Memory B cell (primary cell): ENCODE measurements around the gene PHC2.
"Not testable (repeated sequence)": the region's sequence is repeated elsewhere in the genome, so short reads cannot be mapped to it uniquely, and the experiment has no call there.

Experiments
- ATAC-seq: fragments of 150-1000 bp; cut with Tn5 transposase; 2 replicates; pipeline ENCODE4 v1.10.0; 2021; ENCODE audit warnings: low read depth, mild to moderate bottlenecking, moderate library complexity
- DNase-seq, 2 donors: peaks; one replicate each; pipeline ENCODE4 v3.0.0; 2022; ENCODE audit warnings: low spot score in 2 of 2
- H3K27ac Mint-ChIP-seq: one replicate; pipeline ENCODE4 v1.8.0; 2022; ENCODE audit warnings: mild to moderate bottlenecking, moderate library complexity, mixed read lengths
- H3K27me3 Mint-ChIP-seq: one replicate; pipeline ENCODE4 v1.8.0; 2022; ENCODE audit warnings: mixed read lengths
- H3K36me3 Mint-ChIP-seq: one replicate; pipeline ENCODE4 v1.8.0; 2022; ENCODE audit warnings: mild to moderate bottlenecking, mixed read lengths
- H3K4me1 Mint-ChIP-seq: one replicate; pipeline ENCODE4 v1.8.0; 2022; ENCODE audit warnings: mixed read lengths
- H3K4me3 Mint-ChIP-seq: one replicate; pipeline ENCODE4 v1.8.0; 2022; ENCODE audit warnings: mild to moderate bottlenecking, moderate library complexity, mixed read lengths
- H3K9me3 Mint-ChIP-seq: one replicate; pipeline ENCODE4 v1.8.0; 2022; ENCODE audit warnings: mixed read lengths

PHC2 gene

DNA sequence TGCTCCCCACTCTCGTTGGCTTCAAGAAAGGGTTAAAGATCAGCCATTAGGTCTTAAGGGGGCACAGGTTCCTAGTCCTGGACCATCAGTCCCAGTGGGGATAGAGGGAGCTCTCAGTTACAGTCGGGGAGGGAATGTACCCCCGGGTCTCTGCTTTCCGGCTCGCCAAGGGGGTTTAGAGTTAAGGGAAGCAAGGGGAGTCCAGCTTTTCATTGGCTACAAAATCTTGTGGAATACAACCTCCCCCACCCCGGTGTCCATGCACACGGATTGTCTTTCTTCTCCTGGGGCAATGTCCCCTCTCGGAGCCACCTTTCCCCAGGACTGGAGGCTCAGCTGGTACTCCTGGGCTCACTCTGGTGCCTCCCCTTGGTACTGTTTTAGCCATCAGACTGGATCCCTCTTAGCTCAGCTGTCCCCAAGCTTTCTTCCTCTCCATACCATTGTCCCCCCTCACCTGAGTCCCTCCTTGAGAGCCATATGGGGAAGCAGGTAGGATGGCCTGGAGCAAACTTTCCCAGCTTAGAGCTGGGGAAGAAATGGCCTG lies 110.2 kb downstream of the PHC2 start, which contains the start of gene A3GALT2:
A3GALT2 (minus strand) TSS at position 480 of the 547 bp plus-strand sequence; CDS start at position 480, 0 bp downstream.
- Mint-ChIP-seq H3K9me3 (no peaks in the 10 kb centered on the region), H3K27me3 (peaks cover 13% of the 10 kb centered on the region), H3K4me3 (no peak within 1 kb of the TSS), H3K4me1 (no peaks in the 10 kb centered on the region), H3K36me3 (peaks cover 5% of the 10 kb centered on the region), H3K27ac (no peak within 1 kb of the TSS)
- ATAC-seq (no peak), DNase-seq (no peak)

GRCh38 chr1:33319949-33320618 lies 110.8 kb downstream of the PHC2 start:
- no peak overlapping the region for H3K27ac Mint-ChIP-seq
- H3K4me3 Mint-ChIP-seq = no peak overlapping the region
- peaks cover 15% of the 10 kb centered on the region for H3K27me3 Mint-ChIP-seq
- peaks cover 2% of the 10 kb centered on the region for H3K36me3 Mint-ChIP-seq
- ATAC-seq = no peak
- H3K9me3 Mint-ChIP-seq = no peaks in the 10 kb centered on the region
- no peaks in the 10 kb centered on the region for H3K4me1 Mint-ChIP-seq
- DNase-seq = no peak

DNA sequence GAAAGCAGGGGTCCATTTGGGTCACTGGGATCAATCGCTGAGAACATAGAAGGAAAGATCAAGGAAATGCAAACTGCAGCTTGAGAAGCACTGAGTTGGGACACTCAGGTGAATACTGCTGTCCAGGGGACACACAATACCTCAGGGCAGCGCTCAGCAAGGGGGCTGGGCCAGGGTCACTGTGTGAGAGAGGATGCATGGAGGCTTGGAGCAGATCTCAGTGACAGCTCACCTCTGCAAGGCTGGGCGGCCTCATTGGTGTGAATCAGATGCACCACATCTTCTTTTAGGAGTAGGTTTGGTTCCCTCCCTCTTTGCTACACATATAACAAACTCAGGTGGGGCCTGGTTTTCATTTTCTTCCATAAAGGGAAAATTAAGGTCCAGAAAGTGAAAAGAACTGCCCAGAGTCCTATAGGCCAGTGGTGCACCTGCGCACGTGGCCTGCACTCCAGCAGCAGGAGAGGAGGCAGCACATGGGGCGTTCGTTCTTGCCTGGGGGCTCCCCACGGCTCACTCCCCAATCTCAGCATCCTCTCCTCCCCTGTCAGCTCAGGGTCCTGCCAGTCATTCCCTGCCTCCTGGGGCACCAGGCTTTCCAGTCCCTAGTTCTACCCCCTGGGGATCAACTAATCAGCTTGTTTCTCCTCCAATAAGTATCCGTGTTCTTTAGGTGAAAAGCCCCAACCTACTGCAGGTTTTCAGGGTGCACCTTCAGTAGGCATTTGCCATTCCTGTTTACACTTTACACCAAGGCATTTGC lies 111.5 kb downstream of the PHC2 start:
- Mint-ChIP-seq H3K4me3 (no peak overlapping the region), H3K9me3 (no peaks in the 10 kb centered on the region), H3K4me1 (peaks cover 2% of the 10 kb centered on the region), H3K36me3 (no peaks in the 10 kb centered on the region), H3K27ac (no peak overlapping the region), H3K27me3 (peaks cover 18% of the 10 kb centered on the region)
- ATAC-seq = no peak
- DNase-seq = no peak

DNA sequence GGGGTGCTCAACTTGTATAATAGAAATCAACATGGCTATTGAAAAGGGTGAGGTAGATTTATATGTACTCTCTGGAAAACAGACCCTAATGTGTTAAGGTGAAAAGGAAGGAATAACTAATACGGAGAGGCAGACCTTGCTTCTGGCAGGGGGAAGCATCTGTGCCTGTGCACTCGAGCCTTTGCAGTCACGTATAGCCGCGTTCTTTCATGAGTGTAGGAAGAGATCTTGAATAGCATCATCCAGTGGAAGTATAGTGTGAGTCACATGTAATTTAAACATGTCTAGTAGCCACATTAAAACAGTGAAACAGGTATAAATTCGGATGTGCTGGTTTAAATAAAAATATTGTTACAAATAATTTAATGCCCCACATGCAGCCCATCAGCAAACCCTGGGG lies 112.9 kb downstream of the PHC2 start:
- Mint-ChIP-seq H3K4me1 (peaks cover 2% of the 10 kb centered on the region), H3K27me3 (peaks cover 21% of the 10 kb centered on the region), H3K36me3 (no peaks in the 10 kb centered on the region), H3K9me3 (no peaks in the 10 kb centered on the region), H3K27ac (no peak overlapping the region), H3K4me3 (no peak overlapping the region)
- ATAC-seq = no peak
- DNase-seq = no peak

- no peak overlapping the region for H3K4me3 Mint-ChIP-seq
- ATAC-seq (no peak), DNase-seq (no peak)
- H3K27ac Mint-ChIP-seq = no peak overlapping the region
- peaks cover 2% of the 10 kb centered on the region for H3K4me1 Mint-ChIP-seq
- H3K36me3 Mint-ChIP-seq = no peaks in the 10 kb centered on the region
- H3K9me3 Mint-ChIP-seq = no peaks in the 10 kb centered on the region
- H3K27me3 Mint-ChIP-seq = peaks cover 21% of the 10 kb centered on the region
Observed at GRCh38 chr1:33317354-33317753, 113.5 kb downstream of the PHC2 start.

DNA sequence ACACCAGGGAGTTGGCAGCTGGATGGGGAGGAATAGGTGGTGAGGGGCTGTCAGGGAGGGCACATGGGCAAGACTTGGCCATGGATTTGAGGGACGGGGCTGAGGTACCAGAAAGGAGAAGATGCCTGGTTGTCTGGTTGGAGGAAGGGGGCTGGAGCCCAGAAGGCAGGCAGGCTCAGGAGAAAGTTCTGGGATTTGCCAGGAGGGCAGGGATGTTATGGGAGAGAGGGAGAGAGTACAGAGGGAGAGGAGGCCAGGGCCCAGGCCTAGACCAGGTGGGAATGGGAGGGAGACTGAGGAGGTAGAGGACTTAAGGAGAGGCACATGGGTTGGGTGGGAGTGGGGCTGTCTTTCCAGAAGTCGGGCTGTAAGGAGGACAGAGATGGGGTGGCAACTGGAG lies 114.3 kb downstream of the PHC2 start:
- Mint-ChIP-seq H3K27ac (no peak overlapping the region), H3K9me3 (no peaks in the 10 kb centered on the region), H3K4me1 (peaks cover 2% of the 10 kb centered on the region)

GRCh38 chr1:33314416-33314815 lies 116.5 kb downstream of the PHC2 start:
- Mint-ChIP-seq H3K27me3 (peaks cover 29% of the 10 kb centered on the region), H3K9me3 (no peaks in the 10 kb centered on the region), H3K4me1 (peaks cover 2% of the 10 kb centered on the region), H3K27ac (no peak overlapping the region), H3K36me3 (no peaks in the 10 kb centered on the region), H3K4me3 (no peak overlapping the region)
- DNase-seq = no peak
- no peak for ATAC-seq

More for the DNA sequence above, 114.3 kb downstream of the PHC2 start:
- Mint-ChIP-seq H3K36me3 (no peaks in the 10 kb centered on the region), H3K27me3 (peaks cover 24% of the 10 kb centered on the region), H3K4me3 (no peak overlapping the region)
- ATAC-seq (no peak), DNase-seq (no peak)

DNA sequence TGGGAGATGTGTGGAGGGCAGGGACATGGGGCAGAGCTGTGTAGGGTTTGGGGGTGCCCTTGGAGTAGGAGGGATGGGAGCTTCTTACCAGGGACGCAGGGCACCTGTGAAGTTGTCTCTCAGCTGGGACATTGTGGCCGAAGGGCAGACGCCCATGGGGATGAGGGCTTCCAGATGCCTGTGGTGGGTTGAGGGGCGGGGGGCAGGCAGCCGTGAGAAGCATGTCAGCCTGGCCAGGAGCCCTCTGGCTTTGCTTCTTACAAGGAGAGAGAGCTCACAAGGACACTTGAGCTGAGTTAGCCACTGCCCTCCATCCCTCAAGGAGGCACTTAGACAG lies 118.5 kb downstream of the PHC2 start:
- H3K9me3 Mint-ChIP-seq = no peaks in the 10 kb centered on the region
- no peak overlapping the region for H3K27ac Mint-ChIP-seq
- H3K27me3 Mint-ChIP-seq = peaks cover 25% of the 10 kb centered on the region
- no peaks in the 10 kb centered on the region for H3K36me3 Mint-ChIP-seq
- H3K4me1 Mint-ChIP-seq = peaks cover 2% of the 10 kb centered on the region
- H3K4me3 Mint-ChIP-seq = no peak overlapping the region
- DNase-seq (no peak), ATAC-seq (no peak)

- Mint-ChIP-seq H3K27me3 (peaks cover 25% of the 10 kb centered on the region), H3K27ac (no peak overlapping the region), H3K4me3 (no peak overlapping the region), H3K36me3 (no peaks in the 10 kb centered on the region), H3K4me1 (peaks cover 2% of the 10 kb centered on the region), H3K9me3 (no peaks in the 10 kb centered on the region)
- no peak for ATAC-seq
- DNase-seq = no peak
Observed at GRCh38 chr1:33311706-33312412, 119.0 kb downstream of the PHC2 start.

DNA sequence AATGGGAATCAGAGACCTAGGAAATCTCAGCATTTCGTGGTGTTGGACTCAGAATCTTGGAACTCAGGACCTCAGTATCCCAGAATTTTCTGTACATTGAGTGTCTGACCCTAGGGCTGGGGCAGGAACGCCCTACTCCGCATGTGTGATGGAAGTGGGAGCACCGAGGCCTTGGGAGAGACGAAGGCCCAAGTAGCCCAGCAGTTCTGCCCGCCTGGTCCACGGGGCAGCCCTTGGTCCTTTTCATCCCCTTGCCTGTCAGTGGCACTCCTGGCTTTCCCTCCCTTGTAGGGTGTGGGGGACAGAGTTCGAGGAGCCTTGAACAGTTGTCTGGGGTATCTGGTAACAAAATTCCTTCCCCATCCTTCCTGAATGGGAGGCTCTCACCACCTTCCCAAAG lies 120.2 kb downstream of the PHC2 start:
- H3K27me3 Mint-ChIP-seq = peaks cover 20% of the 10 kb centered on the region
- H3K4me1 Mint-ChIP-seq = peaks cover 5% of the 10 kb centered on the region
- no peak overlapping the region for H3K27ac Mint-ChIP-seq
- ATAC-seq = no peak
- no peaks in the 10 kb centered on the region for H3K36me3 Mint-ChIP-seq
- H3K4me3 Mint-ChIP-seq = no peak overlapping the region
- no peaks in the 10 kb centered on the region for H3K9me3 Mint-ChIP-seq
- DNase-seq = no peak

GRCh38 chr1:33309351-33309750 lies 121.5 kb downstream of the PHC2 start:
- not testable (repeated sequence) for H3K27ac Mint-ChIP-seq, H3K36me3 Mint-ChIP-seq, DNase-seq, ATAC-seq, H3K4me3 Mint-ChIP-seq, H3K9me3 Mint-ChIP-seq, H3K4me1 Mint-ChIP-seq
- peaks cover 14% of the 10 kb centered on the region for H3K27me3 Mint-ChIP-seq

GRCh38 chr1:33307494-33307864 lies 123.4 kb downstream of the PHC2 start:
- ATAC-seq (no peak), DNase-seq (no peak)
- no peak overlapping the region for H3K4me3 Mint-ChIP-seq
- no peaks in the 10 kb centered on the region for H3K36me3 Mint-ChIP-seq
- peaks cover 3% of the 10 kb centered on the region for H3K4me1 Mint-ChIP-seq
- no peaks in the 10 kb centered on the region for H3K9me3 Mint-ChIP-seq
- no peak overlapping the region for H3K27ac Mint-ChIP-seq
- peaks cover 11% of the 10 kb centered on the region for H3K27me3 Mint-ChIP-seq

- H3K36me3 Mint-ChIP-seq = peaks cover 2% of the 10 kb centered on the region
- peaks cover 9% of the 10 kb centered on the region for H3K27me3 Mint-ChIP-seq
- no peaks in the 10 kb centered on the region for H3K9me3 Mint-ChIP-seq
- no peak overlapping the region for H3K27ac Mint-ChIP-seq
- H3K4me3 Mint-ChIP-seq = no peak overlapping the region
- H3K4me1 Mint-ChIP-seq = peaks cover 3% of the 10 kb centered on the region
- no peak for ATAC-seq
- no peak for DNase-seq
Observed at GRCh38 chr1:33306653-33307493, 124.0 kb downstream of the PHC2 start.
